ENCODE measurements around the gene CRYL1. TPM values are rescaled to one million over a fixed set of nuclear protein-coding genes. Genes with fewer than 3 reads are reported as not detected.

Gene CRYL1
- total RNA-seq, 1 experiment from 2014 or later = 26.5 TPM

GRCh38 chr13:20474515-20474914 is 51.1 kb downstream of the CRYL1 start:
- no peaks in the 10 kb centered on the region for H3K36me3 ChIP-seq (ENCODE audit: control insufficient read depth in 1 of 2, insufficient read depth in 2 of 2, low read length in 2 of 2)
- H3K4me3 ChIP-seq (replicated peaks in 1 of 2; ENCODE audit: low read depth in 1 of 2, low read length in 2 of 2) = no peak overlapping the region
- no peaks in the 10 kb centered on the region for H3K79me2 ChIP-seq (ENCODE audit: insufficient read depth, low read length)
- DNase-seq (ENCODE audit: low read depth, low spot score) (no peak), ATAC-seq (no peak)
- H3K9me2 ChIP-seq (ENCODE audit: insufficient read depth) = no peaks in the 10 kb centered on the region
- ChIA-PET POLR2A (no interaction called here), CTCF (no interaction called here), RAD21 (ENCODE audit: low non-redundant PET in 1 of 2, low total read pairs in 2 of 2, uncharacterized antibody in 2 of 2, unreplicated experiment in 2 of 2) (no interaction called here)
- no peaks in the 10 kb centered on the region for H3K27me3 ChIP-seq (ENCODE audit: insufficient read depth, low read length)
- no peak overlapping the region for H3K27ac ChIP-seq (ENCODE audit: low read depth, low read length)
- no peak overlapping the region for H2AFZ ChIP-seq (ENCODE audit: low read depth, low read length, poor library complexity, severe bottlenecking)
- no TSS peak for BruUV-seq (replicated peaks)
- no peak overlapping the region for H3K4me2 ChIP-seq (ENCODE audit: low read length)
- H3K9me3 ChIP-seq (ENCODE audit: control insufficient read depth in 1 of 2, insufficient read depth in 1 of 2, low read depth in 1 of 2, low read length in 2 of 2) = no peaks in the 10 kb centered on the region
- TF ChIP-seq ZNF274 (IDR thresholded peaks at IDR 0.05; ENCODE audit: low read depth, low read length) = no peak
- no peak for TF ChIP-seq CTCF (IDR thresholded peaks at IDR 0.05 in 2 of 3, conservative IDR thresholded peaks at IDR 0.05 in 1 of 3; ENCODE audit: borderline replicate concordance in 1 of 3, insufficient read depth in 1 of 3, low read depth in 2 of 3, low read length in 2 of 3)
- TF ChIP-seq POLR2AphosphoS5 (IDR thresholded peaks at IDR 0.05; ENCODE audit: low read depth, low read length) = no peak
- no peak for TF ChIP-seq EGR1 (IDR thresholded peaks at IDR 0.05; ENCODE audit: low read depth)
- no peak for TF ChIP-seq SP1 (IDR thresholded peaks at IDR 0.05; ENCODE audit: low read depth)
- TF ChIP-seq ATF3 (IDR thresholded peaks at IDR 0.05) = no peak
- no peak for TF ChIP-seq ELF1 (IDR thresholded peaks at IDR 0.05; ENCODE audit: borderline replicate concordance, low read depth)
- TF ChIP-seq POLR2A (IDR thresholded peaks at IDR 0.05; ENCODE audit: borderline replicate concordance, extremely low read depth, insufficient read depth, insufficient read length) = no peak
- TF ChIP-seq SIN3A (IDR thresholded peaks at IDR 0.05; ENCODE audit: low read depth) = no peak
- TF ChIP-seq EZH2phosphoT487 (IDR thresholded peaks at IDR 0.05; ENCODE audit: borderline replicate concordance) = no peak
- TF ChIP-seq JUND (IDR thresholded peaks at IDR 0.05) = no peak
- TF ChIP-seq ZFX (IDR thresholded peaks at IDR 0.05) = no peak
- TF ChIP-seq ZBTB33 (IDR thresholded peaks at IDR 0.05; ENCODE audit: extremely low read depth, insufficient replicate concordance, low read length) = no peak
- no peak for TF ChIP-seq REST (IDR thresholded peaks at IDR 0.05; ENCODE audit: low read depth)
- TF ChIP-seq SRF (IDR thresholded peaks at IDR 0.05; ENCODE audit: low read depth) = no peak
- no peak for TF ChIP-seq TCF7L2 (IDR thresholded peaks at IDR 0.05; ENCODE audit: borderline replicate concordance, extremely low read depth, insufficient read depth, insufficient read length)
- TF ChIP-seq FOSL1 (IDR thresholded peaks at IDR 0.05; ENCODE audit: low read depth) = no peak
- TF ChIP-seq CBX3 (IDR thresholded peaks at IDR 0.05; ENCODE audit: low read depth) = no peak
- intact Hi-C loops (cut with micrococcal nuclease) = no loop called here
- no peaks in the 10 kb centered on the region for H4K20me1 ChIP-seq (ENCODE audit: insufficient read depth)
- no peaks in the 10 kb centered on the region; a peak in 1 of 4 replicates for H3K4me1 ChIP-seq (ENCODE audit: control insufficient read depth in 1 of 2, insufficient read depth in 2 of 2, low read length in 2 of 2)
- H3K9ac ChIP-seq (ENCODE audit: low read length) = no peak overlapping the region

All from HCT116 (cell line).